Pancreas (tissue), 10 donors: ENCODE data around the gene PRKCH. TPM values are rescaled to one million over a fixed set of nuclear protein-coding genes. Genes with fewer than 3 reads are reported as not detected.

Experiments used
- ATAC-seq, 4 donors: fragments of 200-7000 bp; cut with Tn5 transposase; one replicate each; pipeline versions ENCODE4 v1.8.0 to v1.9.1; 2020; ENCODE audit warnings: mild to moderate bottlenecking in 4 of 4, moderate library complexity in 4 of 4
- DNase-seq, 6 donors: peaks; one replicate each; pipeline ENCODE4 v3.0.0-alpha.2; 2020
- FAIRE-seq: peaks from 2 replicates; lab custom pipeline; 2012; peaks lifted over from hg19 to GRCh38; lab: Jason Lieb, UNC
- H3K27ac ChIP-seq, 4 donors: fragments of 200-600 bp; sonication (generic); 1 replicate in 3 of 4; 2 replicates in 1 of 4; pipeline versions ENCODE4 v1.5.0 to v1.8.0; 2020
- H3K27me3 ChIP-seq, 4 donors: fragments of 200-600 bp; one replicate each; pipeline ENCODE4 v1.8.0; 2021
- H3K36me3 ChIP-seq, 3 donors: fragments of 200-600 bp; sonication (generic) in 1 of 3; one replicate each; pipeline versions ENCODE4 v1.5.0 to v1.8.0; 2020 to 2021
- H3K4me1 ChIP-seq, 3 donors: fragments of 200-600 bp; one replicate each; pipeline ENCODE4 v1.8.0; 2021
- H3K4me3 ChIP-seq, 4 donors: fragments of 200-600 bp; sonication (generic) in 2 of 4; one replicate each; pipeline versions ENCODE4 v1.5.0 to v1.8.0; 2020 to 2021
- H3K9me3 ChIP-seq, 4 donors: fragments of 200-600 bp; one replicate each; pipeline ENCODE4 v1.8.0; 2021
- WGBS, 2 donors: extraction: QIAGEN DNeasy Blood & Tissue Kit; methylation state at CpG; one replicate each; pipeline ENCODE4 v1.1.7; 2013; 5-methylcytosine and 5-hydroxymethylcytosine counted together
- intact Hi-C, 3 donors: fragments of 100-400 bp; cut with DNase I; formaldehyde crosslinking; loops; one replicate each; pipeline versions ENCODE4 v1.11.1 to v1.14.2; 2022
- polyA plus RNA-seq, 2 donors: library from polyadenylated mRNA; stranded (reverse); fragments of 200-250 nt; gene quantifications; one replicate each; pipeline ENCODE4 v1.2.3, GENCODE V29; 2013
- total RNA-seq, 6 donors: library from RNA; stranded (reverse); fragmentation: NEBNext Ultra II Directional in 4 of 6; extraction: Animal tissue kit (Norgen Biotek cat#: 25700) in 4 of 6; gene quantifications; one replicate each; pipeline versions ENCODE4 v1.2.1 to v1.2.4, GENCODE V29; 2021 to 2023
- TF ChIP-seq, protein P1 (sequence below), 4 donors: fragments of 200-600 bp; sonication (generic) in 3 of 4; IDR thresholded peaks; one replicate each; pipeline versions ENCODE4 v1.5.0 to v1.8.0; 2021; ENCODE audit warnings: antibody characterized with exemption in 4 of 4
- donor health status: healthy with polysubstance abuse.
- donor health status: DM: no; HTN: no; CAD: no; lungs with moderate emphysema.
- donor health status: DM: no; HTN: no; CAD: no.
- donor health status: control.
- donor health status: control.
- donor health status: Bipolar disorder and iron deficiency.
- donor health status: DM: yes; HTN: yes; CAD: no.
- donor health status: DM: no; HTN: no; CAD: no.
- donor health status: DM: no; HTN: no; CAD: no.
- donor health status: DM: yes; HTN: yes; CAD: no.

The PRKCH gene
- total and polyA plus RNA-seq, 8 donors: 3.6 to 16.9 (median 8.9) TPM

DNA sequence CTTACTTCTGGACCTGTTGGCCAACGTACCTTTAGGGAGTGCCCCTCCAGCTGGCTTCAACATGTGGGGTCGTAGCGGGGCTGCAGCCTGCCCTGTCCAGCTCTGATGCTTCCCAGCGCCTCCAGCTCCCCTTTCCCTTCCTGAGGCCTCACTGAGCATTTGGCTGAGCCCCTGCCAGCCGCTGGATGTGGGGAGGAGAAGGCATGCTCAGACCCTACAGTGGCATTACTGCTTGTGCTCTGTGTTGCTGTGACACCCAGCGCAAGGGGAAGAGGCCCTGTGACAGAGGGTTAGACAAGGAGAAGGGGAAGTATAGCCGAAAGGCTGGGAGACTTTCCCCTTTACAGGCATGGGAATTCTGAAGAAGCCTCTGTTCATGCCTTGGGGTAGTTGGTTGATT, 145.9 kb downstream of the PRKCH start:
- WGBS, 2 donors: 93 to 96% methylated on average over 7 of the region's 7 CpGs
- intact Hi-C loops: loop anchor here (5.0 to 10.0 kb wide), 3 partner anchors 270 to 375 kb away; no protein-coding TSS in a partner anchor
- no peak for FAIRE-seq
- H3K27ac ChIP-seq: no peak overlapping the region
- ATAC-seq: peak in 1 of 4 donors; percentile 37
- H3K4me3 ChIP-seq: no peak overlapping the region
- H3K9me3 ChIP-seq: no peaks in the 10 kb centered on the region
- TF ChIP-seq, protein P1, sequence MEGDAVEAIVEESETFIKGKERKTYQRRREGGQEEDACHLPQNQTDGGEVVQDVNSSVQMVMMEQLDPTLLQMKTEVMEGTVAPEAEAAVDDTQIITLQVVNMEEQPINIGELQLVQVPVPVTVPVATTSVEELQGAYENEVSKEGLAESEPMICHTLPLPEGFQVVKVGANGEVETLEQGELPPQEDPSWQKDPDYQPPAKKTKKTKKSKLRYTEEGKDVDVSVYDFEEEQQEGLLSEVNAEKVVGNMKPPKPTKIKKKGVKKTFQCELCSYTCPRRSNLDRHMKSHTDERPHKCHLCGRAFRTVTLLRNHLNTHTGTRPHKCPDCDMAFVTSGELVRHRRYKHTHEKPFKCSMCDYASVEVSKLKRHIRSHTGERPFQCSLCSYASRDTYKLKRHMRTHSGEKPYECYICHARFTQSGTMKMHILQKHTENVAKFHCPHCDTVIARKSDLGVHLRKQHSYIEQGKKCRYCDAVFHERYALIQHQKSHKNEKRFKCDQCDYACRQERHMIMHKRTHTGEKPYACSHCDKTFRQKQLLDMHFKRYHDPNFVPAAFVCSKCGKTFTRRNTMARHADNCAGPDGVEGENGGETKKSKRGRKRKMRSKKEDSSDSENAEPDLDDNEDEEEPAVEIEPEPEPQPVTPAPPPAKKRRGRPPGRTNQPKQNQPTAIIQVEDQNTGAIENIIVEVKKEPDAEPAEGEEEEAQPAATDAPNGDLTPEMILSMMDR (IDR thresholded peaks at IDR 0.05): no peak
- no peak for DNase-seq
- H3K36me3 ChIP-seq: no peaks in the 10 kb centered on the region
- H3K4me1 ChIP-seq: no peaks in the 10 kb centered on the region
- H3K27me3 ChIP-seq: no peaks in the 10 kb centered on the region

DNA sequence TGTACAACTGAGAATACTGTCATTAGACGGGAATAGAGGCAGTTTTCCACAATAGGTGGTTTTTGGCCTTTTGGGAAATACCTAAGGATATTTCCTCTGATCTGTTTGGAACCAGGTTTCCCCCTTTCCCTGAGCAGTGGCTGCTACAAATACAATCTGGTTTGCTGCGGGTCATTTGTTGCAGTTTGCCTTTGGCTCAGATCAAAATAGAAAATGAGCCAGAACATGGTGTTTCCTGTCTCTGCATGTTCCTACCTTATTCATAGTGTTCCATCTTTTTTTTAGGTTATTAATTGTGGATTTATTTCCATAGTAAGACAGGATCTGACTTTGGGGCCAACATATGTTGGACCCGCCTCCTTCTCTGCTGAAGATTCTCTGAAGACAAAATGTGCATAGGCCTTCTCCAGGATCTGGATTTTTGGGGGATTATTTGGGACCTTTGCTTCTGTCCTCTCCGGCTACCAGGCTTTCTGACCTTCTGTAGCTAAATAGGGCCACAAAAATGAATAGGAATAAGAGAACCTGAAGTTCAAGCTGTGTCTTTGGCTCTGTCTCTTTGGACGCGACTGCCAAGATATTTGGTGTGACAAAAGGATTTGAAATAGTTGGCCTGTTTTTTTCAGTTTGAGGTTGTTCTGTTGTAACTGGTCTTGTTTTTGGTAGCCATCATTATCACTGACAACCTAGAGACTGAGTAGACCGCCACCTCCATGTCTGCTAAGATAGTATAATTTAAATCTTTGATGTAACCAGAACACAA, 146.9 kb downstream of the PRKCH start:
- H3K4me3 ChIP-seq: no peak overlapping the region
- H3K27ac ChIP-seq: no peak overlapping the region
- WGBS, 2 donors: 93 to 94% methylated on average over 7 of the region's 7 CpGs
- H3K36me3 ChIP-seq: no peaks in the 10 kb centered on the region
- TF ChIP-seq, protein P1 (IDR thresholded peaks at IDR 0.05): no peak
- no peak for DNase-seq
- intact Hi-C loops: loop anchor here (5.0 to 10.0 kb wide), 3 partner anchors 269 to 374 kb away; no protein-coding TSS in a partner anchor
- no peak for ATAC-seq
- no peaks in the 10 kb centered on the region for H3K9me3 ChIP-seq
- no peaks in the 10 kb centered on the region for H3K4me1 ChIP-seq
- no peak for FAIRE-seq
- no peaks in the 10 kb centered on the region for H3K27me3 ChIP-seq

DNA sequence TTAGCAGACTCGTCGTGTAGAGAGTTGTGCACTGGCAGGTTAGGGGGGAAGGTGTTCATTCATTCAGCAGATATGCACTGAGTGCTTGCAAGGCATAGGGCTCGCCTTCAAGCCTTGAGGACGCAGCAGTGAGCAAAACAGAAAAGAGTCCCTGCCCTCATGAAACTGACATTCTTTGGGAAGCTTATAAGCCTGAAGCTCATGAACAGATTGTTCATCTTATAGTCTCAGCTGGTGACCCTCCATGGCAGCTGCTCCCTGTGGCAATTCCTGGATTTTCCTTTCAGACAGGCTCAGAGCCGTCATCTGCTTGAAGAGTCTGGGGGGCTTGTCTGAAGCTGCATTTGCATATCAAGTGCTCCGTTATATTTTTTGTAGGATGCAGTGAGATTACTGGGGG, 148.4 kb downstream of the PRKCH start:
- no peak overlapping the region for H3K4me3 ChIP-seq

DNA sequence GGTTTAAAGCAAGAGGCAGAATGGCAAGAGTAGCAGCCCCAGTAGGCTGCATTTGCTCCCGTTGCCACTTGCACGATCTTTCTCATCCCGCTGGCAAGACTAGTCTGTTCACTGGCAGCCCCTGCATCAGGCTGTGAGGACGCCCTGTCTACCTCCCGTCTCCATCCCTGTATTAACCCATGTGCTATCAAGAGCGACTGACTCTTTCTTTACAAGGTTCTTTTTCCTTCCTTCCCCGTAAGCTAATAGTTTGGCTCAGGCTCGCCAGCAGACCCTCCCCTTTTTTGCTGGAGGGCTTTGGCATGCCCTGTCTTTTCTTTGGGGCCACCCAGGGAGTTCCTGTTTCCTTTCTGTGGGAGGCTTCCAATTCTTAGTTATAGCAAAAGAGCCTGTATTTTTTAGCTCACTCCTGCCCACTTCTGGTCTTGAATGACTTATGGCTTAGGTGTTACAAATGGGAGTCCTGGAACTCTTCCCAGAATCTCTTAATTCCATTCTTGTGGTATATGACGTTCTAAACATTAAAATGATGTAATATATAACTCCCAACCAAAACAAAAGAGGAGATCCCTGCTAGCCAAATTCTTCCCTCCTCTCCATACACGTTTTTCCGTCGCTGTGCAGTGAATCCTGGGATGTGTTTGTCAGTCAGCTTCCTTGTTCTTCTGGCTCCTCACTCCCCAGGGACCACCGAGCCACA, 149.0 kb downstream of the PRKCH start:
- no peak overlapping the region for H3K4me3 ChIP-seq
- H3K36me3 ChIP-seq: no peaks in the 10 kb centered on the region
- H3K4me1 ChIP-seq: peaks cover 0 to 1% (median 0%) of the 10 kb centered on the region in 3 donors
- ATAC-seq (peak in 1 of 4 donors; percentile 13), FAIRE-seq (no peak), DNase-seq (no peak)
- intact Hi-C loops: loop anchor here in 1 of 3 donors (10.0 kb wide), 1 partner anchor 254 kb away; no protein-coding TSS in a partner anchor
- WGBS, 2 donors: 67 to 68% methylated on average over 13 of the region's 13 CpGs
- no peaks in the 10 kb centered on the region for H3K27me3 ChIP-seq
- H3K9me3 ChIP-seq: no peaks in the 10 kb centered on the region
- TF ChIP-seq, protein P1 (IDR thresholded peaks at IDR 0.05): no peak
- no peak overlapping the region for H3K27ac ChIP-seq

More for the DNA sequence above, 148.4 kb downstream of the PRKCH start:
- H3K27ac ChIP-seq: no peak overlapping the region
- ATAC-seq: no peak
- H3K36me3 ChIP-seq: no peaks in the 10 kb centered on the region
- H3K4me1 ChIP-seq: no peaks in the 10 kb centered on the region
- TF ChIP-seq, protein P1 (IDR thresholded peaks at IDR 0.05): no peak
- no peak for DNase-seq
- H3K9me3 ChIP-seq: no peaks in the 10 kb centered on the region
- no peak for FAIRE-seq
- intact Hi-C loops: loop anchor here (5.0 to 10.0 kb wide), 4 partner anchors 255 to 373 kb away; no protein-coding TSS in a partner anchor
- WGBS, 2 donors: 86 to 91% methylated on average over 6 of the region's 6 CpGs
- H3K27me3 ChIP-seq: no peaks in the 10 kb centered on the region
